Measurements from ENCODE around the gene SAC3D1.
A peak's percentile ranks its signal among the peaks of the same experiment; 100 is the strongest.

SAC3D1 gene

GRCh38 chr11:65060913-65061408, 20.0 kb downstream of the SAC3D1 start:
- DNase-seq, result peak; percentile 9

DNA sequence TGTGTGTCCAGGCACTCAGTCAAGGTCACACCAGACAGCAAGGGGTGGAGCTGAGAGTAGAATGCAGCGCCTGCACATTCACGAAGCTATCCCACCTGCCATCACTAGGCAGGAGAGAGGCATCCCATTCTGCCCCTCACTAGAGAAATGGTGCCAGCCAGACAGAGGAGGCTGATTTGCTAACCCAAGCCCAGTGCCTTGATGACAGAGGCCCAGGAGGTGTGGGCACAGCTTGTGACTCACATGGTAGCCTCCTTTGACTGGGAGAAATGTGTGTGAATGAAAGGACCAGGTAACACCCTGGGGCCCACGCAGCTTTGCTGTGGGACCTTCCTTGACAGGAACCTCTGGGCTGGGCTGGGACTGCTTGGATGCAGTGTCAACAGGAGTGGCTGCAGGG, 22.5 kb downstream of the SAC3D1 start:
- DNase-seq, result no peak

- DNase-seq, result no peak
These were observed 23.8 kb downstream of the SAC3D1 start for GRCh38 chr11:65064847-65065240.

GRCh38 chr11:65065851-65066250, 24.8 kb downstream of the SAC3D1 start:
- DNase-seq, result no peak

DNA sequence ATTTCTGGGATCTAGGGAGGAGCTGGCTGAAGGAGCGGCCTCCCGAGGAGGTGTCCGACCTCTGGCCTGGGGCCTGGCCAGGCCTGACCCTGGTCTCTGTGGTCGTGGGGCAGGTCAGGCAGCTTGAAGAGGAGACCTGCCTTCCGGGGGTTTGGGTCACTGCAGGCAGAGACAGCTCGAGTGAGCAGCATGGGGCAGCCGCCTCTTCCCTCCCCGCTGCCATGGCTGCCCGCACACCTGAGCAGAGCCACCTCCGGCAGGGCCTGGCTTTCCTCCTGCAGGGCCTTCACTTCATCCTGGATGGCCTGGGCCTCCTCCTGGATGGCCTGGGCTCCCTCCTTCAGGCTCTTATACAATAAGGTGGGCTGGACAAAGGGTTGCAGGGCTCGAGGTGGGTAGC, 25.3 kb downstream of the SAC3D1 start:
- DNase-seq, result no peak

DNA sequence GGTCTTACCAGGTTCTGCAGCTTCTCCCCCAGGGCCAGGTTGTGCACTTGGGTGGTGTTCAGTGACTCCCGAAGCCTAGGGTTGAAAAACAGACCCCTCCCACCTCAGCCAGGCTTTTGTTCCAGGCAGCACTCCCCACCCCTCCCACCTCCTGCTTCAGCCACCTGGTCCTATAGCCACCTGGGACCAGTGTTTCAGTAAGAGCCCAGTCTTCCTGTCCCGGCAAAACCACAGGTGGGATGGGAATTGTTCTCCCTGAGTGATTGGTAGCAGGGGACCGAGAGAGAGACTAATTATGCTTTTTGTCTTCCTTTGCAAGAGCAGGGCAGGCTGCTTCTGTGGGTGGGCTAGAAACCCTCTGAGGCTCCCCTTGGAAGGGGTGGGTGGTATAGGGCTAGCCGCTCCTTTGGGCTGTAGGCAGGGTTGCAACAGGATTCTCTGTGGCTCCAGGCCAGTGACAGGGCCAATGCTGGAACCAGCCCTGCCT, 25.8 kb downstream of the SAC3D1 start:
- no peak for DNase-seq

GRCh38 chr11:65067446-65067845, 26.4 kb downstream of the SAC3D1 start:
- no peak for DNase-seq

GRCh38 chr11:65069217-65069616, 28.2 kb downstream of the SAC3D1 start:
- DNase-seq, result no peak

DNA sequence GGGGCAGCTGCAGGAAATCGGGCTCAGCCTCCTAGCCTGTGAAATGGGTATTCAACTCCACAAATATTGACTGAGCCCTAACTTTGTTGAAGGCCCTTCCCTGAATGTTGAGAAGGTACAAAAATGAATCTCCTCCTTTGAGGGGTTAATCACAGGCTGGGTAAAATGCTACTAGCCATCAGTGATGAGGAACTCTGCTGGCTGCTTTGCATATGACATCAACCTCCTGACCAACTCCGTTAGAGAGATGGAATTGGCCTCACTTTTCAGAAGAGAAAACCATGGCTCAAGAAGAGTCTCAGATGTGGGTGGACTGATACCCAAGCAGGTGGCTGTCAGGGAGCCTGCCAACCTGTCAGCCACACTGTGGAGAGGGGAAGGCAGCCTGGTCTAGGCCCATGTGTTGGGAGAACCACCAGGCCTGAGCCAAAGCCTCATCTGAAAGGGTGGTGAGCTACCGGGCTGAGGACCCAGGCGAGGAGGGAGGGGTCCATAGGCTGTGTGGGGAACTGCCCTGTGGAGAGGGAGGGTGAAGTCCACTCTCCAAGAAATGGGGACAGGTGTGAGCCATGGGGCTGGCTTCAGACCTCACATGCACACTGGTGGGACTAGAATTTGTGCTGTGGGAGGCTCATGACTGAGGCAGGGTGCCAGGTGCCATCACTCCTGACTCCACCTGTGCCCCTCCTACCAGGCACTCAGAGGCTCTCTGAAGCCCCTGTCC, 31.1 kb downstream of the SAC3D1 start:
- DNase-seq, result no peak

- DNase-seq, result no peak
These were observed 31.6 kb downstream of the SAC3D1 start for GRCh38 chr11:65072631-65072966.

- DNase-seq, result no peak
These were observed 36.4 kb downstream of the SAC3D1 start for GRCh38 chr11:65077451-65077850.

GRCh38 chr11:65078151-65078550, 37.1 kb downstream of the SAC3D1 start:
- DNase-seq, result peak; percentile 5

- DNase-seq, result no peak
These were observed 37.9 kb downstream of the SAC3D1 start for GRCh38 chr11:65078786-65079342.

- no peak for DNase-seq
These were observed 42.3 kb downstream of the SAC3D1 start for GRCh38 chr11:65083134-65083833.

DNA sequence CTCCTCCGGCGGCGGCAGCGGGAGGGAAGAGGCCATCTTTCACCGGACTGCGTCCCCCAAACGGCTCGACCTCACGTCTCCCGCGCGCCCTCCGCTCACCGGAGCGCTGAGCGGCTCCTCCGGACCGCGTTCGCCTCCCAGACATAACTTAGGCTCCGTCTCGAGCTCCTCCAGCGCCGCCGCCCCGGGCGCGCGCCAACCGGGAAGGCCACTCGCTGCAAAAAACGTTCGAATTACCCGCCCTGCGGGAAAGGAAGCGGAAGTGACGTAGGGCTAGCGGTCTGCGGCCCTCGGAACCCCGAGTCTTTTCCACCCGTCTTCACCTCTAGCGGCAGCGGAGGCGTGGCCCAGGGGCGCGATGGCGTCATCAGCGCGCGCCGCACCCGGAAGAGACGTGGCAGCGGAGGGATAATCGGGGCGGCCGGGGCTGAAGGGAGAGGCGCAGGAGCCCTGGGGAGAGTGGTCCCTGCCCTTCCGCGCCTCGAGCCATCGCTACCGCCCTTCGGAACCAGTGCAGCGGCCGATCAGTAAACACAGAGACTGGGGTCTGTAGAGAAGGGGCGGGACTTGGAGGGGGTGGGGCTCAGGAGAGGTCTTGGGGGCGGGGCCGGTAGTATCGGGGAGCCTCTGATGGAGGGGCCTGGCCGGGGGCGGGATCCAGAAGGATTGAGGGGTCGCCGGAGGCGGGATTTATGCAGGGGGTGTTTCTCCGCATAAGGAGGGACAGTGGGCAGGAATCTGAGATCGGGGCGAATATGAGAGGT, 43.0 kb downstream of the SAC3D1 start, which contains the start of the genes CDCA5 and ZFPL1:
Gene CDCA5 (minus strand): TSS at position 207 of the 764 bp plus-strand sequence. CDS start 62 bp downstream, at position 145.
Gene ZFPL1 (plus strand): TSS at position 389 of the 764 bp plus-strand sequence. CDS start 477 bp downstream, outside the sequence.
- DNase-seq, result peak; percentile 95

- DNase-seq, result no peak
These were observed 43.8 kb downstream of the SAC3D1 start for GRCh38 chr11:65084598-65085375.

GRCh38 chr11:65085446-65085845, 44.4 kb downstream of the SAC3D1 start:
- DNase-seq, result no peak

- no peak for DNase-seq
These were observed 45.8 kb downstream of the SAC3D1 start for GRCh38 chr11:65086809-65087208.

DNA sequence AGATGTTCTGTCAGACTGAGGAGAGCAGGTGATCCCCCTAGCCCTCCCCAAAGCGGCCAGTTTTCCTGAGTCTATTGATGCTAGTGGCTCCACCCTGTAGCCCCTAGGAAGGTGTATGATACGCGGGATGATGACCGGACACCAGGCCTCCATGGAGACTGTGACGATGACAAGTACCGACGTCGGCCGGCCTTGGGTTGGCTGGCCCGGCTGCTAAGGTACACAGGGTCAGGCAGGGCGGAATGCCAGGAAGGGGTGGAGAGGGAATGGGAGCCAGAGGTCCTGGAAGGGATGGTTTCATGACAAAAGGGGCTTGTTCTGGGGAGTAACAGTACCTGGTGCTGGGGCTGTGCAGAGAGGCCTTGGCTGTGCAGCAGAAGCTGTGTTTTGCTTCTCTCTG, 46.2 kb downstream of the SAC3D1 start:
- no peak for DNase-seq

GRCh38 chr11:65087827-65088226, 46.8 kb downstream of the SAC3D1 start:
- no peak for DNase-seq

DNA sequence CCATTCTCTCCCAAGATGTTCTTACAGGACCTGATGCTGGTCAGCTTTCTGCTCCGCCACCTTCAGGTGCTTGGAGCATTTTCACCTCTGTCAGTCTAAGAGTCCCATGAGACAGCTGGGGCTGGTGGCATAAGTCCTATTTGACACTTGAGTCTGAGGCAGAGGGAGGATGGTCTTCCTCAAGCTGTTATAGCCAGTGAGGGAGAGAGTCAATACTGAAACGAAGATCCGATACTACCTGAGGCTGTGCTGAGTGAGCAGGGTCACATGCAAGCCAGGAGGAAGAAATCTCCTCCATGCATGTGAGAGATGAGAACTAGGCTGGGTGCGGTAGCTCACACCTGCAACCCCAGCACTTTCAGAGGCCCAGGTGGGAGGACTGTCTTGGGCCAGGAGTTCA, 48.6 kb downstream of the SAC3D1 start:
- no peak for DNase-seq

- no peak for DNase-seq
These were observed 49.6 kb downstream of the SAC3D1 start for GRCh38 chr11:65090628-65091027.

All from fibroblast of skin of back (primary cell).